ENCODE results near the gene NFATC1. TPM values are rescaled to one million over a fixed set of nuclear protein-coding genes. Genes with fewer than 3 reads are reported as not detected.

The NFATC1 gene
- total RNA-seq, 1 donor from 2014 or later = 16.6 TPM

DNA sequence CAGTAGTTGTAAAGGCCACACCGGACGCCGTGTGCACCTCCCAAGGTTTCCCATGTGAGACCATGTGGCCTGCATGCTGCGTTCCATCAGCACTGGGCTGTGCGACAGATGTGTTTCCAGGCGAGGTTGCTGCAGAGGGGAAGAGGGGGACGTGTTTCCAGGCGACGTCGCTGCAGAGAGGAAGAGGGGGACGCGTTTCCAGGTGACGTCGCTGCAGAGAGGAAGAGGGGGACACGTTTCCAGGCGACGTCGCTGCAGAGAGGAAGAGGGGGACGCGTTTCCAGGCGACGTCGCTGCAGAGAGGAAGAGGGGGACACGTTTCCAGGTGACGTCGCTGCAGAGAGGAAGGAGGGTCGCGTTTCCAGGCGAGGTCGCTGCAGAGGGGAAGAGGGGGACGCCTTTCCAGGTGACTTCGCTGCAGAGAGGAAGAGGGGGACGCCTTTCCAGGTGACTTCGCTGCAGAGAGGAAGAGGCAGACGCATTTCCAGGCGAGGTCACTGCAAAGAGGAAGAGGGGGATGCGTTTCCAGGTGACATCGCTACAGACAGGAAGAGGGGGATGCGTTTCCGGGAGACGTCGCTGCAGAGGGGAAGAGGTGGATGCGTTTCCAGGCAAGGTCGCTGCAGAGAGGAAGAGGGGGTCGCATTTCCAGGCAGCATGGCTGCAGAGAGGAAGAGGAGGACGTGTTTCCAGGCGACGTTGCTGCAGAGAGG is 24.5 kb downstream of the NFATC1 start:
- ATAC-seq (no peak), DNase-seq (no peak)
- no peak for TF ChIP-seq CTCF (IDR thresholded peaks at IDR 0.05)
- Histone ChIP-seq H3K4me3 (no peak overlapping the region), H3K4me1 (peaks cover 5% of the 10 kb centered on the region), H3K36me3 (no peaks in the 10 kb centered on the region), H3K27ac (no peak overlapping the region), H3K9me3 (no peaks in the 10 kb centered on the region), H3K27me3 (no peaks in the 10 kb centered on the region)
- intact Hi-C loops (cut with DNase I) = no loop called here

GRCh38 chr18:79421275-79421857 is 25.6 kb downstream of the NFATC1 start:
- H3K4me3 ChIP-seq = no peak overlapping the region
- no peaks in the 10 kb centered on the region for H3K36me3 ChIP-seq
- no peak for TF ChIP-seq CTCF (IDR thresholded peaks at IDR 0.05)
- H3K4me1 ChIP-seq = peaks cover 5% of the 10 kb centered on the region
- intact Hi-C loops (cut with DNase I) = no loop called here
- no peak for DNase-seq
- no peaks in the 10 kb centered on the region for H3K27me3 ChIP-seq
- H3K27ac ChIP-seq = no peak overlapping the region
- ATAC-seq = no peak
- H3K9me3 ChIP-seq = no peaks in the 10 kb centered on the region

DNA sequence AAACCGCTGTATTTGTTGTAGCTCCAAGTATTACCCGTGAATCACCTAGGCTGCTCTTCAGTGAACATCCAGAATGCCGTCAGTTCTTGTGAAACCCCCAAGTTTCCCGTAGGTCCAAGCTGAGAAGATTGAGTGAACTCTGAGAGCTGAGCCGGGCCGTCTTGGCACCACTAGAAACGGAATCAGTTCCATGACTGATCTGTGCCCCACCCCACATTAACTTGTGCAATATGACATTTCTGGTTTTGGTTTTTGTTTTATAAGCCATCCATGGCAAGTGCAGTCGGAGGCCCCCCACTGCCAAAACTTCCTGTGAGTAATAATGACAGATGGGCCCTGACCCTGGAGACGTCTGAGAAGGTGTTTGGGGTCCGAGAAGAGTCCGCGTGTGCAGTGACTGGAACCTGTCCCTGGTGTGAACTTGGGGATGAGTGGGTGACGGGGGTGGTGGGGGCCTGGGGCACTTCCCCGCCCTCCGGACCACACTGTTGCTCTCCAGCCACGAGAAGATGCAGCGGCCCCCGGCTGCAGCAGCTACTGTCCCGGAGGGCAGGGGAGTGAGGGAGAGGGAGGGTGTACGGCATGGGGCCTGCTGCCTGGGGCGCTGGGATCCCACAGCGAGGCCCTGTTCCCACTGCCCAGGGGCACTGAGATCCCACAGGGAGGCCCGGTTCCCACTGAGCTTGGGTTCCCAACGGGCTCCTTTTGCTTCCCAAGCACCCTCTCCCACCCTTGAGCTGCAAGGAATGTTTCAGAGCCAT is 26.5 kb downstream of the NFATC1 start:
- DNase-seq (no peak), ATAC-seq (no peak)
- Histone ChIP-seq H3K4me1 (peaks cover 5% of the 10 kb centered on the region), H3K4me3 (no peak overlapping the region), H3K9me3 (no peaks in the 10 kb centered on the region), H3K27ac (no peak overlapping the region), H3K27me3 (no peaks in the 10 kb centered on the region), H3K36me3 (no peaks in the 10 kb centered on the region)
- no peak for TF ChIP-seq CTCF (IDR thresholded peaks at IDR 0.05)
- intact Hi-C loops (cut with DNase I) = no loop called here

GRCh38 chr18:79422783-79423165 is 27.0 kb downstream of the NFATC1 start:
- Histone ChIP-seq H3K27ac (no peak overlapping the region), H3K4me1 (peaks cover 5% of the 10 kb centered on the region), H3K27me3 (no peaks in the 10 kb centered on the region), H3K36me3 (no peaks in the 10 kb centered on the region), H3K9me3 (no peaks in the 10 kb centered on the region), H3K4me3 (no peak overlapping the region)
- ATAC-seq (no peak), DNase-seq (no peak)
- intact Hi-C loops (cut with DNase I) = no loop called here
- no peak for TF ChIP-seq CTCF (IDR thresholded peaks at IDR 0.05)

DNA sequence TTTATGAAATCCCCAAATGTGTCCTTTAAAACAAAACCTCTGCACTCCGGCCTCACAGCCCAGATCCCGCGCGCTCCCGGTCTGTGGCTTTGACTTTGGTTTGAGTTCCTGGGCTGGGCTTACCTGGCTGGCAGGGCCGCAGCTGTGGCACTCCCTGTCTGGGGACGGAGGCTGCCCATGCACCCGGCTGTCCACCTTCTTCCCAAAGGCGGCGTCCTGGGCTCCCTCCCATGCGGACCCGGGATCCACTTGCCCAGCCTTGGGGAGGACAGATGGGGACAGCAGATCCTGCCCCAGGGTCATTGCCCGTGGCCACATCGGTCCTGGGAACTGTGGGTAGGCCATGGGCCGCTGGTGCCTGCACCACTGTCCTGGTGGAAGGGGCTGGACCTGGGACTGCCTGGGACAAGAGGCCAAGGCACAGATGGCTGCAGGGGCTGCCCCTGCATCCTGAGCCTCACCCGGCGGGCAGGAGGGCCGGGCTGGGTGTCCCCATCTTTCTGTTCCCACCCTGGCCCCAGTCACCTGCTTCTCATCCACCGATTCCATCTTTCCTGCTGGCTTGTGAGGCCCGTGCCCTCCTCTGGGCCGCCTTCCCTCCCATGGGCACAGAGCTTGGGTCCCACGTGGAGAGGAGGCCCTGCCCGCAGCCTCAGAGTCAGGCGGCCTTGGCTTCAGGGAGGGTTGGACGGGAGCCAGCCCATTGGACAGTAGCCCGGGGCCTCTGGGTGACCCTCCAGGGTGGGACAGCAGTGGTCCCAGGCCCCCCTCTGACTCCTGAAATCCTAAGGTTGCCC is 27.7 kb downstream of the NFATC1 start:
- no peak for ATAC-seq
- H3K4me1 ChIP-seq = peaks cover 5% of the 10 kb centered on the region

More for the DNA sequence above, 27.7 kb downstream of the NFATC1 start:
- DNase-seq = no peak
- Histone ChIP-seq H3K27me3 (no peaks in the 10 kb centered on the region), H3K36me3 (no peaks in the 10 kb centered on the region), H3K4me3 (no peak overlapping the region), H3K27ac (no peak overlapping the region), H3K9me3 (no peaks in the 10 kb centered on the region)
- no peak for TF ChIP-seq CTCF (IDR thresholded peaks at IDR 0.05)
- intact Hi-C loops (cut with DNase I) = no loop called here
